Measurements from ENCODE around the gene QPRT. TPM values are rescaled to one million over a fixed set of nuclear protein-coding genes. Genes with fewer than 3 reads are reported as not detected.
"Not testable (repeated sequence)": the region's sequence is repeated elsewhere in the genome, so short reads cannot be mapped to it uniquely, and the experiment has no call there.

QPRT gene
- total RNA-seq, 6 experiments from 2014 or later = 3.0 to 12.4 (median 10.3) TPM

DNA sequence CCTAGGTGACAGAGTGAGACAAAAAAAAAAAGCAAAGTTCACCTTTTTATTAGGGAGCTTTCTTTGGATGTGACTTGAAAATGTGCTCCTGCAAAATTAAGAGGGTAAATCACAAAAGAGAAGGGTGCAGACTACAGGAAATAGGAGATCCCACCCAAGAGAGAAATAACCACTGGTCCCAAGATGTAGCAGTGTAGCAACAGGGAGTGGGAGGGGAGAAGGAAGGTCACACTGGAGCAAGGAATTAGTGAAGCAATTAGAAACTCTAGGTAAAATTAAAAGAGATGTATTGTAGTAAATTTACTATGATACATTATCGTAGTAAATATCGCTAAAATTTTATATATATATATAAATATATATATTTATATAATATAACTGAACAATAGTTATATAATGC lies 28.2 kb upstream of the QPRT start:
- TF ChIP-seq, protein P1, sequence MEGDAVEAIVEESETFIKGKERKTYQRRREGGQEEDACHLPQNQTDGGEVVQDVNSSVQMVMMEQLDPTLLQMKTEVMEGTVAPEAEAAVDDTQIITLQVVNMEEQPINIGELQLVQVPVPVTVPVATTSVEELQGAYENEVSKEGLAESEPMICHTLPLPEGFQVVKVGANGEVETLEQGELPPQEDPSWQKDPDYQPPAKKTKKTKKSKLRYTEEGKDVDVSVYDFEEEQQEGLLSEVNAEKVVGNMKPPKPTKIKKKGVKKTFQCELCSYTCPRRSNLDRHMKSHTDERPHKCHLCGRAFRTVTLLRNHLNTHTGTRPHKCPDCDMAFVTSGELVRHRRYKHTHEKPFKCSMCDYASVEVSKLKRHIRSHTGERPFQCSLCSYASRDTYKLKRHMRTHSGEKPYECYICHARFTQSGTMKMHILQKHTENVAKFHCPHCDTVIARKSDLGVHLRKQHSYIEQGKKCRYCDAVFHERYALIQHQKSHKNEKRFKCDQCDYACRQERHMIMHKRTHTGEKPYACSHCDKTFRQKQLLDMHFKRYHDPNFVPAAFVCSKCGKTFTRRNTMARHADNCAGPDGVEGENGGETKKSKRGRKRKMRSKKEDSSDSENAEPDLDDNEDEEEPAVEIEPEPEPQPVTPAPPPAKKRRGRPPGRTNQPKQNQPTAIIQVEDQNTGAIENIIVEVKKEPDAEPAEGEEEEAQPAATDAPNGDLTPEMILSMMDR (IDR thresholded peaks at IDR 0.05) = no peak
- H3K4me3 Mint-ChIP-seq = no peak overlapping the region
- no peak overlapping the region for H3K27ac Mint-ChIP-seq

DNA sequence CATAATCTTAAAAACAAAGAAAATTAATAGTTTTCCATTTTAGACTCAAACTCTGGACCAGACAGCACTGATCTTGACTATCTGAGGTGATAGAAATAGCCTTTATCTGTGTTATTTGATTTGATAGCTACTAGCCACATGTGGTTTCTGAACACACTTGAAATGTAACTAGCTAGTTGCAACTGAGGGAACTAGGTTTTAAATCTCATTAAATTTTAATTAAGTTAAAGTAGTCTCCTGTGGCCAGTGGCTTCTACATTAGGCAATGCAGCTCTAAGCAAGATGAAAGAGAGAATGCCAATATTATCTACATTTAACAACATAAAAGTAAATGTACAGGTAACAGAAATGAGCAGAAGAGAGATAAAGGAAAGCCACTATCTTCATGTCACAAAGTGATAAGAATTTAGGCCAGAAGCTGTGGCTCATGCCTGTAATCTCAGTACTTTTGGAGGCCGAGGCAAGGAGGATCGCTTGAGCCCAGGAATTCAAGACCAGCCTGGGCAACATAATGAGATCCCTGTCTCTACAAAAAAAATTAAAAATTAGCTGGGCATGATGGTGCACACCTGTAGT lies 27.1 kb upstream of the QPRT start:
- no peak for DNase-seq
- no peaks in the 10 kb centered on the region for H3K9me3 Mint-ChIP-seq
- no peak overlapping the region for H3K4me3 Mint-ChIP-seq
- H3K27ac Mint-ChIP-seq = no peak overlapping the region
- H3K27me3 Mint-ChIP-seq (ENCODE audit: insufficient read depth) = peaks cover 17% of the 10 kb centered on the region
- no peaks in the 10 kb centered on the region for H3K4me1 Mint-ChIP-seq (ENCODE audit: low read depth)
- TF ChIP-seq, protein P1 (IDR thresholded peaks at IDR 0.05) = no peak
- no peaks in the 10 kb centered on the region for H3K36me3 Mint-ChIP-seq (ENCODE audit: low read depth)

More for the DNA sequence above, 28.2 kb upstream of the QPRT start:
- no peaks in the 10 kb centered on the region for H3K36me3 Mint-ChIP-seq (ENCODE audit: low read depth)
- DNase-seq = no peak
- H3K4me1 Mint-ChIP-seq (ENCODE audit: low read depth) = no peaks in the 10 kb centered on the region
- no peaks in the 10 kb centered on the region for H3K9me3 Mint-ChIP-seq
- peaks cover 14% of the 10 kb centered on the region for H3K27me3 Mint-ChIP-seq (ENCODE audit: insufficient read depth)

DNA sequence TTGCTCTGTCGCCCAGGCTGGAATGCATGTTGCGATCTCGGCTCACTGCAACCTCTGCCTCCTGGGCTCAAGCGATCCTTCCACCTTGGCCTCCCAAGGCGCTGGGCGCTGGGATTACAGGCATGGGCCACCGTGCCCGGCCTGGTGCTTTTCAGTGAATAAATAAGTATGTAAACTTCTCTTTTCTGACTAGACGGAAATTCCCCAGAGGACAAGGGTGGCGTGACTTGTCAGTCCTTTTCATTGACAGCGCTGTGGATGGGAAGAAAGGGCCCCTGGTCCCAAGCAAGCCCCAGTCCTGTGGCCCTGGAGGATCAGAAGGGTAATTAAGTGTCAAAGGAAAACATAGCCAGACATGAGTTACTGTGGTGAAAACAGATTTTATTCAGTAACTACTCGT lies 25.5 kb upstream of the QPRT start:
- no peaks in the 10 kb centered on the region for H3K4me1 Mint-ChIP-seq (ENCODE audit: low read depth)
- H3K27me3 Mint-ChIP-seq (ENCODE audit: insufficient read depth) = peaks cover 18% of the 10 kb centered on the region
- H3K27ac Mint-ChIP-seq = no peak overlapping the region
- no peak for DNase-seq
- H3K9me3 Mint-ChIP-seq = no peaks in the 10 kb centered on the region
- TF ChIP-seq, protein P1 (IDR thresholded peaks at IDR 0.05) = no peak
- H3K4me3 Mint-ChIP-seq = no peak overlapping the region
- H3K36me3 Mint-ChIP-seq (ENCODE audit: low read depth) = no peaks in the 10 kb centered on the region

DNA sequence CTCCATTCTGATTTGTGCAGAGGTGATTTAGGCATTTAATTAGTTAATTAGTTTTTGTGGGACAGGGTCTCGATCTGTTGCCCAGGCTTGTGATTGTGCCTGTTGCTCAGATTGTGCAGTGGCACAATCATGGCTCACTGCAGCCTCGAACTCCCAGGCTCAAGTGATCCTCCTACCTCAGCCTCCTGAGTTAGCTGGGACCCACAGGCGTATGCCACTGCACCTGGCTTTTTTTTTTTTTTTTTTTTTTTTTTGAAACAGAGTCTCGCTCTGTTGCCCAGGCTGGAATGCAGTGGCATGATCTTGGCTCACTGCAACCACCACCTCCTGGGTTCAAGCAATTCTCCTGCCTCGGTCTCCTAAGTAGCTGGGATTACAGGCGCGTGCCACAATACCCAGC lies 25.1 kb upstream of the QPRT start:
- peaks cover 18% of the 10 kb centered on the region for H3K27me3 Mint-ChIP-seq (ENCODE audit: insufficient read depth)
- H3K27ac Mint-ChIP-seq = not testable (repeated sequence)

DNA sequence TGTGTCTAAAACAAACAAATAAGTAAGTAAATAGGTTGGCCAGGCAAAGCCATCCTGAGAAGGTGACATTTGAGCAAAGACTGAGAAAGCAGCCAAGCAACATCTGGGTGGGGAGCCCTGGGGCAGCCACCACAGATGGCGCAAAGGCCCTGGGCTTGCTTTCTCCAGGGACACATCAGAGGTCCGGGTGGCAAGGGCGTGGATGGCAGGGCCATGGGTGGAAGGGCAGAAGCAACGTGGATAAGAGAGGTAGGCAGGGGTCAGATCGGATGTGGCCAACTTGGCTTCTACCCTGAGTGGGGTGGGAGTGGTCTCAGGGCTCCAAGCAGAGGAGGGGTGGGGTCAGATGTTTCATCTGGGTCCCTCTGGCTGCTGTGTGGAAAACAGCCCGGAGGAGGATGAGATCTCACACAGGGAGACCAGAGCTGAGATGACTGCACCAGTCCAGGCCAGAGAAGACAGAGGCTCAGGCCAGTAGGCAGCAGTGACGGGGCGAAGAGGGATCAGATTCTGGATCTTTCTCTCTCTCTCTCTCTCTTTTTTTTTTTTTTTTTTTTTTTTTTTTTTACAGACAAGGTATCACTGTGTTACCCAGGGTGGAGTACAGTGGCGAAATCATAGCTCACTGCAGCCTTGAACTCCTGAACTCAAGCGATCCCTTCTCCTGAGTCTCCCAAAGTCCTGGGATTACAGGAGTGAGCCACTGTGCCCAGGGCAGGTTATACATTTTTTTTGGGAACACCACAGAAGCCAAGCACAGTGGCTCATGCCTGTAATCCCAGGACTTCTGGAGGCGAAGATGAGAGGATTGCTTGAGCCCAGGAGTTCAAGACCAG lies 22.1 kb upstream of the QPRT start:
- no peak overlapping the region for H3K4me3 Mint-ChIP-seq
- H3K27ac Mint-ChIP-seq = no peak overlapping the region
- no peak for DNase-seq
- H3K27me3 Mint-ChIP-seq (ENCODE audit: insufficient read depth) = peaks cover 16% of the 10 kb centered on the region
- TF ChIP-seq, protein P1 (IDR thresholded peaks at IDR 0.05) = no peak
- H3K36me3 Mint-ChIP-seq (ENCODE audit: low read depth) = no peaks in the 10 kb centered on the region
- peaks cover 5% of the 10 kb centered on the region for H3K4me1 Mint-ChIP-seq (ENCODE audit: low read depth)
- no peaks in the 10 kb centered on the region for H3K9me3 Mint-ChIP-seq

More for the DNA sequence above, 25.1 kb upstream of the QPRT start:
- H3K9me3 Mint-ChIP-seq; H3K4me1 Mint-ChIP-seq (ENCODE audit: low read depth); H3K36me3 Mint-ChIP-seq (ENCODE audit: low read depth); H3K4me3 Mint-ChIP-seq; DNase-seq: not testable (repeated sequence)

DNA sequence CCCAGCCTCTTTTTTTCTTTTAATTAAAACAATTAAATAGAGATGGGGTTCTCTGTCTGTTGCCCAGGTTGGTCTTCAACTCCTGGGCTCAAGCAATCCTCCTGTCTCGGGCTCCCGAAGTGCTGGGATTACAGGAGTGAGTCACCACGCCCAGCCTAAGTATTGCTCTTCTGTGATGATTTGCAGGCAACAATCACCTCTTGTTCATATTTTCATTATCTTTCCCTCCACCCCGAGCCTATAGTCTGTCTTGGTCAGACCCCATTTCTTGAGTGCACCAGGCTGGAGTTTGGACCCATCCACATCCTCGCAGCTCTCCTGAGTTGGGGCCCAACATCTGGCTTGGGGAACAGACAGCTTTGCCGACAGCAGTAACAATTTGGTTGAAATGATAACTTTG lies 20.3 kb upstream of the QPRT start:
- Mint-ChIP-seq H3K27ac (no peak overlapping the region), H3K4me1 (ENCODE audit: low read depth) (peaks cover 5% of the 10 kb centered on the region), H3K9me3 (no peaks in the 10 kb centered on the region), H3K36me3 (ENCODE audit: low read depth) (no peaks in the 10 kb centered on the region), H3K4me3 (no peak overlapping the region), H3K27me3 (ENCODE audit: insufficient read depth) (peaks cover 16% of the 10 kb centered on the region)
- no peak for DNase-seq
- TF ChIP-seq, protein P1 (IDR thresholded peaks at IDR 0.05) = no peak

Measured in HFFc6 (cell line).